Measurements from ENCODE around the gene ST3GAL3.

Gene ST3GAL3

DNA sequence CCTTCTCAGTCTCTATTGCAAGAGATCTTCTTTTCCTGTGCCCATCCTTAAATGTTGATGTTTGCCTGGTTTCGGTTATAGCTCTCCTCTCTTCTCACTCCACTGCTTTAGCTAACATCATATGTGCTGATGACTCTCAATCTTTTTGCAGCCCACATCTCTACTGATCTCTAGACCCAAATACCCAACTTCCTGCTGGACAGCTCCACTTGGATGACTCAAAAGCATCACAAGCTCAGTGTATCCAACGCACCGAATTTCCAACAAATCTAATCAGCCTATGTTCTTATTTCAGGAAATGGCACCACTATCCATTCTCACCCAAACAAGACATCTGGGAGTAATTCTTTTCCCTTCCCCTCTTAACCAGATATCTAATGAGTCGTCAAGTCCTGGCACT is 147.1 kb downstream of the ST3GAL3 start:
- no peak for DNase-seq

DNA sequence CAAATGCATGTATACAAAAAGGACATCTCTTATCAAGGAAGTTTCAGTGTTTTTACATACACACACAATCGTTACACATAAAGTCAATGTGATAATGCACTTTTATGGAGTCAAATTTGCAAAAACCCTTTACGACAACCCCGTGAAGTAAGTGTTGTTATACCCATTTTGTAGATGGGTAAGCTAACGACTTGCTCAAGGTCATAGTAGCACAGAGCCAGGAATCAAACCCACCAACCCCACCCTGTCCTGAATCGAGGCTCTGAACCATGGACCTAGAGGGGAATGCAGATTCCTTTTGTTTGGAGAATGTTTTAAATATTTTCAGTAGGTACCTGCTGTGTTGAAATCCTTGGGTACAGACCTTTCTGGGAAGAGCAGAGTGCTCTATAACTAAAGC is 148.9 kb downstream of the ST3GAL3 start:
- DNase-seq = no peak

- DNase-seq = no peak
Measured at GRCh38 chr1:43857163-43857562, 149.8 kb downstream of the ST3GAL3 start.

DNA sequence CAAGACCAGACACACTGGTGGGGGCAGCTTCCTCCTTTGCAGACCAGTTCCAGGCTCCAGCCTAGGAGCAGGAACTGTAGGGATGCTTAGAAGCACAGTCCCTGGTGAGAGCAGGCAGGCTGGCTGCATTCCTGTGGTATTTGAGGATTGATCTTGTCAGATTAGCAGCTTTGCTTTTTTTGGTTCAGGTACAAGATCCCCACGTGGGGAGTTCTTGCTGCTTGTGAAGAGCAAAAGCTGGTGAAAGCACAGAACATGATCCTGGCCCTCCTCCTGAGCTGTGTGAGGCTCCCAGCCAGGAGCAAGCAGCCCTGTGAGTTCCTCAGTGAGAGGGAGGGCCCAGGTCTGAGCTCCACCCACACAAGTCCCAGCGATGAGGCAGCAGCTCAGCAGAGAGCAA is 151.0 kb downstream of the ST3GAL3 start:
- DNase-seq = no peak

DNA sequence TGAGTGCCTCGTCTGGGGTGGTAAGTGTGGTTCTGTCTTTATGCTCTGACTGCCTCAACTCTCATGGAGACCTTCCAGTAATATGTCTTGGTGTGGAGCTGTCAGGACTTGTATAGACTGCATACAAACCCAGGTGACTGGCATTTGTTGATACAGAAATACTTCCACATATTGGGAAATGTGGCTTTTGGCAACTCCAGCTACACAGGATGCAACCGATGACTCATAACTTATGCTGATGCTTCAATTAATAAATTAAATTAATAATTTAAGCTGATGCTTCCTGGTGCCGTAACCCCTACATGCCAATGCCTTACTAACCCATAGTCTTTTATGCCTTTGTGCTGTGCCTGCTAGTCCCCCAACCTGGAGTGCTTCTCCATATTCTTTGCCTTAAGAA is 154.0 kb downstream of the ST3GAL3 start:
- no peak for DNase-seq

DNA sequence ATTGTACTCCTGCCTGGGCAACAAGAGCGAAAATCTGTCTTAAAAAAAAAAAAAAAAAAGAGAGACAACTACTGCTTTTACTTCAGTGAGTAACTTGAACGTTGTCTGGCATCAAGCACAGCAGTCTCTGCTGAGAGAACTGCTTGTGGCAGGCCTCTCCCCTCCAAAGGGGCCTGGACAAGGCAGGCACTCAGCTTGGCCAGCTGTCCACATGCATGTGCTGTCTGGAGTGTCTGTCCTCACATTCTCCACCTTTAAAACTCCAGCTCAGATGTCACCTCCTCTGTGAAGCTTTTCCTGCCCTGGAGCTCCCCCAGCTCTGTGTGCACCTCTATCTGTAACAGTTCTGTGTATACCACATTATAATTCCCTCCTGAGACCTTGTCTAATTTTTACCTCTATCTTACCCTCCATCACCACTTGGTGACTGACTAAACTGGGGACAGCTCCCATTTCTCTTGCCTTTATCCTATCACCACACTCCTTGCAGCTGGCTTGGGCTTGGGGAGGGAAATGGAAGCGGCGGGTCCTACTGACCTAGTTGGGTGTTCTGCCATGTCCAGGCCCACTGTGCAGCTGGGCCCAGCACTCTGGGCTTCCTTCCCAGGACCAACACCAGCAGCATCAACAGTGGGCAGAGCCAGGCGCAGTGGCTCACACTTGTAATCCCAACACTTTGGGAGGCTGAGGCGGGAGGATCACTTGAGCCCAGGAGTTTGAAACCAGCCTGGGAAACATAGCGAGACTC is 154.8 kb downstream of the ST3GAL3 start:
- no peak for DNase-seq

GRCh38 chr1:43864111-43865045 is 157.0 kb downstream of the ST3GAL3 start:
- DNase-seq = peak; percentile 13

DNA sequence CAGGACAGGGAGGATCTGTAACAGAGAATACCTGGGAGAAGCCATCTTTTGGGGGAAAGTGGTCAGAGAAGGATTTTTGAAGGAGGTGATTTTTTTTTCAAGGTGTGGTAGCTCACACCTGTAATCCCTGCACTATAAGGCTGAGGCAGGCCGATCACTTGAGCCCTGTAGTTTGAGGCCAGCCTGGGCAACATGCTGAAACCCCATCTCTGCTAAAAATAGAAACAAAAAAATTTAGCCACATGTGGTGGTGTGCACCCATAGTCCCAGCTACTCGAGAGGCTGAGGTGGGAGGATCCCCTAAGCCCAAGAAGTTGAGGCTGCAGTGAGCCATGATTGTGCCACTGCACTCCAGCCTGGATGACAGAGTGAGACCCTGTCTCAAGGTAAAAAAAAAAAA is 158.9 kb downstream of the ST3GAL3 start:
- no peak for DNase-seq

DNA sequence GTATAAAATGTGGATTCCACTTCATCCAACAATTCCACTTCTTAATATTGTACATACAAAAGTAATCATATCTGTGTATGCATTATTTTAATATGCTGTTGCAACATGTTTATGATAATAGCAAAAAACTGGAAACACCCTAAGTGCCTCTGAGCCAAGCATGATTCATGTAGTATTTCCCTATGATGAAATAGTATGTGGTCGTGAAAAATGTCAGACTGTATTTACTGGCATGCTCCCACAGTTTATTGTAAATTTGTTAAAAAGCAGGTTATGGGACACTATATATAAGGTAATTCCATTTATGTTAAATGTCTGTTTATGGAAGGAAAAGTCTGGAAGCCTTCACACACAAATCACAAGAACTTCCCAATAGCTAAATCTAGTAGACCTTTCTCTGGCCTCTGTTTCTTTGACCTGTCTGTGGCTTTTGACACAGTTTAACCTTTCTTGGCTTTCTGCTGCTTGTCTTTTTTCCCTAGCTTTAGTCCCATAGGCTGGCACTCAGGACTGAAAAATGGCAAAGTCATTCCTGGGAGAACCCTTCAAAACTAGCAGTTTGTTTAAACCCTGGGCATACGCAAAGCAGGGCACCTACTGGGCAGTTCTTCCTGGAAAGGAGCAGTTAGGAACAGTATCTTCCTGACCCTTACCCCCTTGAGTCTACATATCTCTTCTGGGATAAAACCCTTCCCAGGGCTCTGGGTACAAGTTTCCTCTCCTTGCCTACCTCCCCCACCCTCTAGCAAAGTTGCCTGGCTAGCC is 160.8 kb downstream of the ST3GAL3 start:
- no peak for DNase-seq

DNA sequence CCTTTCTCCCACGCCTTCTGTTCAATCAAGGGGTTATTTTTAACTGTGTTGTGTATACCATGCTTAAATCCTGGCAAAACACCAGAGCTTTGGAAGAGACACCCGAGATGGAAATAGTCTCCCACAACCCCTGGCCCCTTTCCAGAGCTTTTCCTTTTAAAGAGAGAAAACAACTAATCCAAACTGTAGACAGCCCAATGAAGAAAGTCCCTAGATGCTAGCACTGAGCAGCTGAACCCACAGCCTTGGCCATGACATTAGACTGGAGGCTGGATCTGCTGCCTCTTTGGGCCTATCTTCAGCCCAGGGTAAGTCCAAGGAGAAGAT is 161.4 kb downstream of the ST3GAL3 start:
- no peak for DNase-seq

- DNase-seq = no peak
Measured at GRCh38 chr1:43870306-43870705, 163.0 kb downstream of the ST3GAL3 start.

GRCh38 chr1:43871181-43871910 is 164.0 kb downstream of the ST3GAL3 start:
- no peak for DNase-seq

DNA sequence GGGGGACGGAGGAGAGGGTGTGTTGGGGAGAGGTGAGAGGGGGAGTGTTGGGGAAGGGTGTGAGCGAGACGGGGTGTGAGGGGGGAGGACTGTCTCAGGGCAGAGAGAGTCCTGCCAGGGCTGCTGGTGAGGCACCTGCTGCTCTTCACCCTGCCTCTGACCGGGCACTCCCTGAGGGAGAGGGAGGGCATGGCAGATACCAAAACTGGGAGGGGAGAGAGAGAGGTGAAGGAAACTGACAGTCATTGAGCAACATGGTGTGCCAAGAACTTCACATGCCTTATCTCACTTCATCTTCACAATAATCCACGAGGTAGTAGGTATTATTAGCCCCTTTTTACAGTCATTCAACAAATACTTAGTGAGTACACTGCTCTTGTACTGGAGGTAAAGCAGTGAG is 164.9 kb downstream of the ST3GAL3 start:
- no peak for DNase-seq

DNA sequence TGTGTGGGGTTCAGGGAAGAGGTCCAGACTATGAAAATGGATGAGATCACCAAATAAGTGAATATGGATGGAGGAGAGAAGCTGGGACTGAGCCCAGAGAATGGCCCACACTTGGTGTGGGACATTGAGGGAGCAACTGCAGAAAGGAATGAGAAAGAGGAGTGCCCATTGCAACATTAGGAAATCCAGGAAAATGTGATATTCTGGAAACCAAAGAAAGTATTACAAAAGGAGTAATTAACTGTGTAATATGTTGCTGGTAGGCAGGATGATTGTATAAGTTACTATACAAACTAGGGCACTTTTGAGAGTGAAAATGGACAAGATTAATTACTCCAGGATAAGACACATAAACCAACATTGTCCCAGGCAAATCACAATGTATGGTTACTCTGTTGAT is 166.5 kb downstream of the ST3GAL3 start:
- DNase-seq = no peak

DNA sequence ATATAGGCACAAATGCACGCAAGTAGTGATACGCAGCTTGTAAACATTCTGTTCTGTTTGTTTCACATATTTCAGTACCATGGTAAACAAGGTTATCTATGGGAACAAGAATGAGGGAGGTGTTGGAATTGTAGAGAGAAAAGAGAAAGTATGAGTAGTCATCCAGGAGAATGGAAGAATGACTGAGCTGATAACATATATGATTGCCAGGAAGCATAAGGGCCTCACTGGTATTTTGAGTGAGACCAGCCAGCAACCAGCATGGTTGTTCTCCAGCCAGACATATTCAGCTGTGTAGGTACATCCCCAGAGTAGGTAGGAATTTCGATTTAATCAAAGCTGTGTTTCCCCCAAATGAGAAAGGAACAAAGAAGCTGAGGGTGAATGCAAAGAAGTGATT is 167.4 kb downstream of the ST3GAL3 start:
- DNase-seq = no peak

- no peak for DNase-seq
Measured at GRCh38 chr1:43875331-43875730, 168.0 kb downstream of the ST3GAL3 start.

GRCh38 chr1:43877101-43877500 is 169.8 kb downstream of the ST3GAL3 start:
- no peak for DNase-seq

DNA sequence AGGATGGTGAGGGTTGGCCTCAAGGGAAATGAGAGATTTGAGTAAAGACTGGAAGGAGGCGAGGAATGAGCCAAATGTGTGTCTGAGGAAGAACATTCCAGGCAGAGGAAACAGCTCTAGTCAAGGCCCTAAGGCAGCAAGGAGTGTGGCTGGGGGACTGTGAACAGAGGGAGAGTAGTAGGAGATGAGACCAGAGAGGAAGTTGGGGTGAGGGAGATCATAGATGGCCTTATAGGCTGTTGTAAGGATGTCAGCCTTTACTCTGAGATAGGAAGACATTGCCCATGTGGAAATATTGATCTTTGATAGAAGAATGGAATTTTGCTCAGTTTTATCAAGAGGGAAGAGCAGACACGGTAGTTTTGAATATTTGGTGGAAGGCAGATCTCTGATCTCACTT is 171.1 kb downstream of the ST3GAL3 start:
- no peak for DNase-seq

GRCh38 chr1:43878854-43879253 is 171.5 kb downstream of the ST3GAL3 start:
- DNase-seq = no peak

DNA sequence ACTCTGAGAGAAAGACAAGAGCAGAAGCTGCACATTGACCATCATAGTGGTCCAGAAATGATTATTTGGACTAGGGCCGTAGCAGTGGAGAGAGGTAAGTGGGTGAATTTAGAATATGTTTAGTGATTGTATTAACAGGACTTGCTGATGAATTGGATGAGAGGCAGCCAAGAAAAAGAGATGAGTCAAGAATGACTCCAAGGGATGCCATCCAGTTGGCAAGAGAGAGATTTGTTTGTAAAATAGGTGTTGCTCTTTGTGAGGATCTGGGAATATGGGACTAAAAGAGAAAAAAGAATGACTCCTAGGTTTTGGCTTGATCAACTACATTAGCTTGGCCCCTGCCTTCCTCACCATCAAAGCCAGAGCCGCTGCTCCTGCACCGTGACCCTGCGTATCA is 172.1 kb downstream of the ST3GAL3 start:
- DNase-seq = no peak

GRCh38 chr1:43879996-43880395 is 172.7 kb downstream of the ST3GAL3 start:
- DNase-seq = no peak

- no peak for DNase-seq
Measured at GRCh38 chr1:43880604-43881003, 173.3 kb downstream of the ST3GAL3 start.

DNA sequence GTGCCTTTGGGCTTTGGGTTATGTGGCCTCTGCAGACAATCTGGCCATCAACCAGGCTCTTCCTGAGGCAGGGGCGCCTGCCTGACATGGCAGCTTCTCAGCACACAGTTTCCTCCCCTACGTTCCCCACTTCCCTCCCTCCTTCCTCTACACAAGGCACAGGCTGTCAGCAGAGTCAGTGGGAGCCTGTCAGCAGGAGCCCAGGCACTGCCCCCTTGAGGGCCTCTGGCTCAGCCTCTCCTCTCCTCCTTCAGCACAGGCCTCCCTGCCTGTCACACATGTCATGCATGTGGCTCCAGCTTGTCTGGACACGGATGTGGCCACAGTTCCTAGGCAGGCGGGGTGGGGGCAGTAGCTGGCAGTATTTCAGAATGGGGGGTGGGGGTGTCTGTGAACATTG is 174.1 kb downstream of the ST3GAL3 start:
- no peak for DNase-seq
